CD4-positive, CD25-positive, alpha-beta regulatory T cell (primary cell): ENCODE measurements around the gene MTOR. TPM values are rescaled to one million over a fixed set of nuclear protein-coding genes. Genes with fewer than 3 reads are reported as not detected.

Experiments
- ATAC-seq, 2 donors: fragments of 150-1000 bp; cut with Tn5 transposase; one replicate each; pipeline ENCODE4 v1.10.0; 2021; ENCODE audit warnings: low read depth in 2 of 2, moderate number of reproducible peaks in 2 of 2, moderate library complexity in 1 of 2
- DNase-seq, 3 donors: peaks; one replicate each; pipeline versions ENCODE4 v3.0.0 to v3.0.0-alpha.2; 2012 to 2022; ENCODE audit warnings: mixed read lengths in 1 of 3
- H3K27ac ChIP-seq: one replicate; pipeline ENCODE4 v1.7.0; 2013; ENCODE audit warnings: mild to moderate bottlenecking, low read length; ENCODE audit not compliant: insufficient read depth, poor library complexity, severe bottlenecking
- H3K27me3 ChIP-seq: one replicate; pipeline ENCODE4 v1.7.0; 2013; ENCODE audit warnings: low read length; ENCODE audit not compliant: control insufficient read depth, insufficient read depth
- H3K36me3 ChIP-seq: one replicate; pipeline ENCODE4 v1.7.0; 2013; ENCODE audit warnings: mild to moderate bottlenecking, low read length, moderate library complexity; ENCODE audit not compliant: control insufficient read depth, insufficient read depth
- H3K4me1 ChIP-seq: 2 replicates; pipeline ENCODE4 v1.7.0; 2013; ENCODE audit warnings: mild to moderate bottlenecking, low read length; ENCODE audit not compliant: insufficient read depth, control insufficient read depth, poor library complexity, severe bottlenecking
- H3K4me3 ChIP-seq: one replicate; pipeline ENCODE4 v1.7.0; 2013; ENCODE audit warnings: low read depth, mild to moderate bottlenecking, low read length, moderate library complexity
- H3K9me3 ChIP-seq, 2 experiments: 1 replicate in 1 of 2; 2 replicates in 1 of 2; pipeline ENCODE4 v1.7.0; 2013; ENCODE audit warnings: low read length in 2 of 2, mild to moderate bottlenecking in 1 of 2, moderate library complexity in 1 of 2; ENCODE audit not compliant: control insufficient read depth in 2 of 2
- H3K27ac Mint-ChIP-seq, 3 donors: one replicate each; pipeline ENCODE4 v1.8.0; 2020 to 2022; ENCODE audit warnings: mild to moderate bottlenecking in 3 of 3, mixed read lengths in 3 of 3, moderate library complexity in 2 of 3
- H3K27me3 Mint-ChIP-seq: one replicate; pipeline ENCODE4 v1.8.0; 2022; ENCODE audit warnings: mild to moderate bottlenecking, mixed read lengths
- H3K36me3 Mint-ChIP-seq: one replicate; pipeline ENCODE4 v1.8.0; 2020; ENCODE audit warnings: mixed read lengths
- H3K4me1 Mint-ChIP-seq, 4 donors: one replicate each; pipeline ENCODE4 v1.8.0; 2020 to 2022; ENCODE audit warnings: mixed read lengths in 4 of 4, mild to moderate bottlenecking in 1 of 4
- H3K4me3 Mint-ChIP-seq, 4 donors: one replicate each; pipeline ENCODE4 v1.8.0; 2020 to 2022; ENCODE audit warnings: mild to moderate bottlenecking in 4 of 4, mixed read lengths in 4 of 4, moderate library complexity in 3 of 4
- H3K9me3 Mint-ChIP-seq, 7 donors: one replicate each; pipeline ENCODE4 v1.8.0; 2020 to 2022; ENCODE audit warnings: mixed read lengths in 7 of 7, mild to moderate bottlenecking in 3 of 7, moderate library complexity in 2 of 7
- polyA plus RNA-seq, 4 donors: library from polyadenylated mRNA; unstranded; fragments of 300-500 nt; fragmentation: Illumina TruSeq; gene quantifications; one replicate each; pipeline ENCODE4 v1.2.3, GENCODE V29; 2021
- total RNA-seq: library from RNA; stranded (reverse); gene quantifications from one replicate; pipeline ENCODE4 v1.2.3, GENCODE V29; 2022

Gene MTOR
- total and polyA plus RNA-seq, 5 donors from 2014 or later, result 3.9 to 48.2 (median 4.7) TPM

DNA sequence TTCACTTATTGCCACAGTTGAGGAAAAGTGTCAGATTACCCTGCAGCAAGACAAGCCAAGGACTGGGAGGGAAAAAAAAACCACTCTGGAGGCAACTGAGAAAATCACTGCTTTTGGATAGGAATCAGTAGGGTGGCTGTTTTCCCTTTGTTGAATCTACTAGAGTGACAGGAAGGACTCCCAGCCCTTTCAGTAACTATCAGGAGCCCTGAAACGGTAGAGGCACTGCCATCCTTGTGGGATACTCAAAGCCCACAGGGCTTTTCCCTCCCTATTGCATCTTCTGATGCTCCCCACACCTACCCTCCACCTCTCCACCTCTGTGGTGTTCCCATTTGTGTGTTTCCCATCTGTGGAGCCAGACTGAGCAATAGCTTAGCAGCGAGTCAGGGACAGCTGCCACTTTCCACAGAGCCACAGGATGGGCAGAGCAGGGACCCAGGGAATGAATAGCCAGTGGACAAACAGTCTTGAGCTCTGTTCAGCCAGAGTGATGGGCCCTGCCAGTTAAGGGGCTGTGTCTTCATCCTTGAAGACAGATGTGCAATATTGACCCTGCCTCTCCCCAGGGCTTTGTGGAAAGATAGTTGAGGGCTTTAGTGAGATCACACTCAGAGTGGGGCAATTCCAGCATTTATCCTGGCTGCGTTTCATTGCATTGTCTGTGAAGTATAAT lies 24.5 kb upstream of the MTOR start:
- Histone ChIP-seq H3K4me3 (no peak overlapping the region), H3K9me3 (no peaks in the 10 kb centered on the region), H3K27ac (no peak overlapping the region), H3K36me3 (peaks cover 41% of the 10 kb centered on the region), H3K4me1 (peaks cover 47% of the 10 kb centered on the region), H3K27me3 (no peaks in the 10 kb centered on the region)
- Mint-ChIP-seq H3K27ac (peak overlapping the region; percentile 95 to 97 (median 96)), H3K4me3 (peak overlapping the region in 2 of 4 donors; percentile 24 to 45), H3K36me3 (peaks cover 43% of the 10 kb centered on the region), H3K9me3 (no peaks in the 10 kb centered on the region), H3K4me1 (peaks cover 10 to 74% (median 46%) of the 10 kb centered on the region in 4 donors), H3K27me3 (no peaks in the 10 kb centered on the region)
- no peak for DNase-seq
- ATAC-seq, result no peak

DNA sequence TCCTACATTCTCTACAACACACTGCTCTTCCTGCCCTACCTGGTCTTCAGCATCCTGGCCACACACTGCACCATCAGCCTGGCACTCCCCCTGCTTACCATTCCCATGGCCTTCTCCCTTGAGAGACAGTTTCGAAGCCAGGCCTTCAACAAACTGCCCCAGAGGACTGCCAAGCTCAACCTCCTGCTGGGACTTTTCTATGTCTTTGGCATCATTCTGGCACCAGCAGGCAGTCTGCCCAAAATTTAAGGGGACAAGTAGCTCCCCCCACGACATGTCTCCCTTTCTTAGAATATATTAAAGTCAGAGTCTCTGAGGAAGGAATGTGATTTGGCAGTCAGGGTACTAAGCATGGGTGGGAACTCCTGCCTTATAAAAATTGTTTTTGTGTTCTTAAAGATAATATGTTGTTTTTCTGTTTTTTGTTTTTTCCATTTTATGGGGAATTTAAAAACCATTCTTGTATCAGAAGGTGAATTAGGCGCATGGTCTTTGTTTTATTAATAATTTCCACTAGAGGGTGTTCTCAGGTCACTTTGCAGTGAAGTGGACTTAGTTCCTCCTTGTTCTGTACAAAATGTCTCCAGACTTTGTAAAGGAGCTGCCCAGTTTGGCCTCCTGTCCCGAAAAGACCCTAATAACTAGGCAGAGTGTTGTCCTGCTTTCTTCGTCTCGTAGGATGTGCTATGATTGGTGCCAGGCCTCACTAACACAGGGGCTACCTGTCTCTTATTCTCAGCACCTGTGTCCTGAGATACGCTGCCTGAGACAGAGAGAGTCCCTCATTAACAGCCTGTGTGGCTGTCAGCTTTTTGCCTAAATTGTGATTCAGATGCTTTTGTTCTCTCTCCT lies 23.8 kb upstream of the MTOR start:
- peaks cover 10 to 74% (median 52%) of the 10 kb centered on the region in 4 donors for H3K4me1 Mint-ChIP-seq
- no peaks in the 10 kb centered on the region for H3K27me3 ChIP-seq
- H3K4me3 ChIP-seq, result no peak overlapping the region
- H3K4me1 ChIP-seq, result peaks cover 50% of the 10 kb centered on the region
- H3K36me3 Mint-ChIP-seq, result peaks cover 42% of the 10 kb centered on the region
- H3K9me3 ChIP-seq, result no peaks in the 10 kb centered on the region
- no peak for DNase-seq
- peak overlapping the region in 3 of 4 donors; percentile 11 to 65 (median 45) for H3K4me3 Mint-ChIP-seq
- H3K36me3 ChIP-seq, result peaks cover 41% of the 10 kb centered on the region
- ATAC-seq, result no peak
- H3K27me3 Mint-ChIP-seq, result no peaks in the 10 kb centered on the region
- H3K27ac ChIP-seq, result peak overlapping the region; percentile 49
- H3K27ac Mint-ChIP-seq, result peak overlapping the region; percentile 95 to 97 (median 96)
- no peaks in the 10 kb centered on the region for H3K9me3 Mint-ChIP-seq

DNA sequence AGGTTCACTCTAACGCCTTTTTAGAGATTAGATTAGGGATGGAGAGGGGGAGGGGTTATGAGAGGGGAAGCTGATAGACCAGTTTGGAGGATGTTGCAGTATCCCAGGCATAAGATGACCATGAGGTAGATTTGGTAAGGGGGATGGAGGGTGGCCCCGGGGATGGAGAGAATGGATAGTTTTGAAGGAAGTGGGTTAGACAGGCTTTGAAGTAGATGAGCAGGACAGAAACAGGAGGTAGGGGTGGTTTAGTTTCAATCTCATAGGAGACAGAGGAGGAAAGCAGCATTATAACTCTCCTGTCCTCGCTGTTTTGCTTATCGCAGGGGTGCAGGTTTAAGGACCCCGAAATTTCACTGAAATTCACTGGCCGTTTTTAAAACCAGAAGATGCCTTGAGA lies 22.4 kb upstream of the MTOR start:
- Mint-ChIP-seq H3K27ac (peak overlapping the region; percentile 87 to 97 (median 95)), H3K9me3 (no peaks in the 10 kb centered on the region), H3K4me3 (peak overlapping the region; percentile 62 to 89 (median 82)), H3K27me3 (no peaks in the 10 kb centered on the region), H3K36me3 (peaks cover 36% of the 10 kb centered on the region), H3K4me1 (peaks cover 10 to 78% (median 59%) of the 10 kb centered on the region in 4 donors)
- peak overlapping the region; percentile 49 for H3K27ac ChIP-seq
- no peak for ATAC-seq
- H3K27me3 ChIP-seq, result no peaks in the 10 kb centered on the region
- peaks cover 33% of the 10 kb centered on the region for H3K36me3 ChIP-seq
- H3K4me3 ChIP-seq, result peak overlapping the region; percentile 57
- DNase-seq, result peak in 1 of 3 donors; percentile 49
- no peaks in the 10 kb centered on the region for H3K9me3 ChIP-seq
- peaks cover 60% of the 10 kb centered on the region for H3K4me1 ChIP-seq

DNA sequence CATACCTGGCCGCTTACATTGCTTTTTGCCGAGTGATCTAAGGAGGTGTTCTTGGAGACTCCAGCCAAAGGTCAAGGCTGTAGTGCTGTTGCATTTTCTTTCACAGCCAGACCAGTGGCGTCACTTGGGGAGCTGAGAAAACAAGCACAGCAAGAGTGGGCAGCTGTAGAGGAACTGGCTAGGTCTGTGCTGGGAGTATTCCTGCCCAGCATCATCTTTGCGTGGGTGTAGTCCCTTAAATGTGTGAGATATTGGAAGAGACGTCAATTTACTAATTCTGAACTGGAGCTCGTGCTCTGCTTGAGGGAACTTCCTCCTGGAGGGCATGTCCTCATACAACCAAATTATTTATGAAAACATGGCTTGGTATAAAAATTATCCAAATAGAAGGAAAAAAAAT lies 20.8 kb upstream of the MTOR start:
- DNase-seq, result no peak
- Mint-ChIP-seq H3K27me3 (no peaks in the 10 kb centered on the region), H3K9me3 (no peaks in the 10 kb centered on the region), H3K4me3 (peak overlapping the region in 2 of 4 donors; percentile 28 to 63), H3K27ac (peak overlapping the region; percentile 95 to 99 (median 97)), H3K36me3 (peaks cover 51% of the 10 kb centered on the region), H3K4me1 (peaks cover 10 to 89% (median 63%) of the 10 kb centered on the region in 4 donors)
- no peak for ATAC-seq
- H3K36me3 ChIP-seq, result peaks cover 30% of the 10 kb centered on the region
- no peak overlapping the region for H3K27ac ChIP-seq
- no peak overlapping the region for H3K4me3 ChIP-seq
- H3K27me3 ChIP-seq, result no peaks in the 10 kb centered on the region
- H3K9me3 ChIP-seq, result no peaks in the 10 kb centered on the region
- H3K4me1 ChIP-seq, result peaks cover 66% of the 10 kb centered on the region

DNA sequence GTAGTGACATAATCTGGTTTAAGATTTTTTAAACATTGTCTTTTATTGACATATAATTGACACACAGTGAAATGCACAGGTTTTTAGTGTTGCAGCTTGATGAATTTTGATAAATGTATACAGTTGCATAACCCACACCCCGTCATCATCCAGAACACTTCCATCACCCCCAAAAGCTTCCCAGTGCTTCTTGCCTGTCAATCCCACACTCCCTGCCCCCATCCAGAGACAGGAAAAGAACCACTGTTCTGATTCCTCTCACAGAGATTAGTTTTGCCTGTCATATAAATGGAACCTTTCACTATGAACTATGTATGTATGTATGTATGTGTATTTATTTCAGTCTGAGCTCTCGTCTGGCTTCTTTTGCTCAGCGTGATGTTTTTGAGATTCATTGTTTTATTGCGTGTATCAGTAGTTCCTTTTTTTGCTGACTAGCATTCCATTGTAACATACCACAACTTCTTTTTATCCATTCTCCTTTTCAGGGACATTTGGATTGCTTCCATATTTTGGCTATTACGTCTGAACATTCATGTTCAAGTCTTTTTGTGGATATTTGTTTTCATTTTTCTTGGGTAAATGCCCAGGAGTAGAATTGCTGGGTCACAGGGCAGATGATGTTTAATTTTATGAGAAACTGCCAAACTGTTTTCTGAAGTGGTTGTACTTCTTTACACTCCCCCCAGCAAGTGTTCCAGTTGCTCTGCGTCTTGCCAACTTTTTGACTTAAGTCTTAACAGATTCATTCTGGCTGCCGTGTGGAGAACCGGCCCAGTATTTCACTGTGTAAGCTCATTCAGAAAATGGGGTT lies 19.4 kb upstream of the MTOR start:
- Histone ChIP-seq H3K27ac (peak overlapping the region; percentile 68), H3K36me3 (peaks cover 24% of the 10 kb centered on the region), H3K9me3 (no peaks in the 10 kb centered on the region), H3K27me3 (no peaks in the 10 kb centered on the region), H3K4me1 (peaks cover 67% of the 10 kb centered on the region), H3K4me3 (peak overlapping the region; percentile 58)
- peaks cover 49% of the 10 kb centered on the region for H3K36me3 Mint-ChIP-seq
- H3K4me1 Mint-ChIP-seq, result peaks cover 10 to 95% (median 67%) of the 10 kb centered on the region in 4 donors
- no peak for DNase-seq
- H3K27ac Mint-ChIP-seq, result peak overlapping the region; percentile 90 to 99 (median 95)
- H3K27me3 Mint-ChIP-seq, result no peaks in the 10 kb centered on the region
- H3K4me3 Mint-ChIP-seq, result peak overlapping the region; percentile 33 to 74 (median 59)
- H3K9me3 Mint-ChIP-seq, result no peaks in the 10 kb centered on the region
- ATAC-seq, result no peak

DNA sequence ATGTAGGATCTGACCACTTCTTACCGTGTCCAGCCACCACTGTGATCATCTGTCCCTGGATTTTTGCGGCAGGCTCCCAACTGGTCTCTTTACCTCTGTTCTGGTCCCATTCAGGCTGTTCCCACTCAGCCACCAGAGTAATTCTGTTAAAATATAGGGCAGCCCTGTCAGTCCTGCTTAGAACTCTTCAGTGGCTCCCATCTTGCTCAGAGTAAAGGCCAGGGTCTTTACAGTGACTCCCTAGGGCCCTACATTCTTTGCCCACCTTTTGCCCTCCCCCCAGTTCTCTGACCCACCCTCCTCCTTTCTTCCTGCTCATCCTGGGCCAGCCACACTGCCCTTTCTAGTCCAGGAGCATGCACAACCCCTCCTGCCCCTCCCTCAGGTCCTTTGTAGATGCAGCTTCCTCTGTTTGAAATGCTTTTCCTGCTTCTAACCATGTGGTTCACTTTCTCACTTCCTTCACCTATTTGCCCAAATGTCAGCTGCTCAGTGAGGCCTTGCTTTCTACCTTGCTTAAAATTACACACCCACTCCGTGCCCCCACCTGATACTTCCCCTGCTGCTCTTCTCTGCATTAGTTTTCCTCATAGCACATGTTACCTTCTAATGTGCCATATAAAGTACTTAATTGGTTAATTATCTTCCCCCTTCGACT lies 18.5 kb upstream of the MTOR start:
- H3K27me3 ChIP-seq, result no peaks in the 10 kb centered on the region
- H3K4me1 ChIP-seq, result peaks cover 71% of the 10 kb centered on the region
- ATAC-seq (peak; percentile 78 to 87), DNase-seq (peak in 2 of 3 donors; percentile 50 to 79)
- Mint-ChIP-seq H3K36me3 (peaks cover 46% of the 10 kb centered on the region), H3K4me1 (peaks cover 13 to 95% (median 64%) of the 10 kb centered on the region in 4 donors), H3K4me3 (peak overlapping the region; percentile 48 to 74 (median 59)), H3K9me3 (no peaks in the 10 kb centered on the region), H3K27ac (peak overlapping the region; percentile 90 to 95 (median 93)), H3K27me3 (no peaks in the 10 kb centered on the region)
- peak overlapping the region; percentile 68 for H3K27ac ChIP-seq
- H3K36me3 ChIP-seq, result peaks cover 17% of the 10 kb centered on the region
- no peaks in the 10 kb centered on the region for H3K9me3 ChIP-seq
- peak overlapping the region; percentile 58 for H3K4me3 ChIP-seq

DNA sequence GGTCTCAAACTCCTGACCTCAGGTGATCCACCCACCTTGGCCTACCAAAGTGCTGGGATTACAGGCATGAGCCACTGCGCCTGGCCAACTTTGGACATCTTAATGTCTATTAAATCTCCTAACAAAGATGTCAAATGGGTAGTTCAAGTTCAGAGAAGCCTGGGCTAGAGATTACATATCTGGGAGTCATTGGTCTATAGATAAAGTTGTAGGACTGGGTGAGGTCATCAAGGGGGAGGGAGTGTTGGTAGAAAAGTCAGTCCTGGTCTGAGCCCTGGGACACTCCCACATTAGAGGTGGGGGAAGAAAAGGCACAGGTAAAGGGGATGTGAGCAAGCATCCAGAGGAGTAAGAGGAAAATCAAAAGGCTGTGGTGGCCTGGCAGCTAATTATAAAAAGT lies 17.3 kb upstream of the MTOR start:
- no peaks in the 10 kb centered on the region for H3K27me3 ChIP-seq
- DNase-seq, result no peak
- no peaks in the 10 kb centered on the region for H3K27me3 Mint-ChIP-seq
- H3K4me1 ChIP-seq, result peaks cover 72% of the 10 kb centered on the region
- peak overlapping the region; percentile 90 to 95 (median 95) for H3K27ac Mint-ChIP-seq
- peaks cover 40% of the 10 kb centered on the region for H3K36me3 Mint-ChIP-seq
- peaks cover 14% of the 10 kb centered on the region for H3K36me3 ChIP-seq
- H3K27ac ChIP-seq, result no peak overlapping the region
- ATAC-seq, result no peak
- H3K4me1 Mint-ChIP-seq, result peaks cover 15 to 94% (median 67%) of the 10 kb centered on the region in 4 donors
- no peak overlapping the region for H3K4me3 ChIP-seq
- H3K9me3 ChIP-seq, result no peaks in the 10 kb centered on the region
- H3K4me3 Mint-ChIP-seq, result peak overlapping the region; percentile 39 to 74 (median 52)
- H3K9me3 Mint-ChIP-seq, result no peaks in the 10 kb centered on the region
